Cardiac septum (tissue), 1 donor: ENCODE data around the gene ARID5B. TPM values are rescaled to one million over a fixed set of nuclear protein-coding genes. Genes with fewer than 3 reads are reported as not detected.
"Not testable (repeated sequence)": the region's sequence is repeated elsewhere in the genome, so short reads cannot be mapped to it uniquely, and the experiment has no call there.

Experiments used
- DNase-seq: peaks from one replicate; pipeline ENCODE4 v3.0.0-alpha.2; 2020; ENCODE audit warnings: low spot score
- intact Hi-C: fragments of 100-400 bp; cut with DNase I; formaldehyde crosslinking; loops from one replicate; pipeline ENCODE4 v1.14.0; 2022
- total RNA-seq: library from RNA; stranded (reverse); fragmentation: NEBNext Ultra II Directional; extraction: Animal tissue kit (Norgen Biotek cat#: 25700); gene quantifications from one replicate; pipeline ENCODE4 v1.2.1, GENCODE V29; 2021
- donor health status: DM: no; HTN: no; CAD: no.

The ARID5B gene
- total RNA-seq, 1 donor from 2014 or later, result 25.2 TPM

GRCh38 chr10:62016623-62017490 lies 115.4 kb downstream of the ARID5B start:
- intact Hi-C loops, result loop anchor here (5.0 kb wide), 1 partner anchor 115 kb away; the partner anchor contains the start of gene ARID5B
- DNase-seq, result no peak

GRCh38 chr10:62017491-62017870 lies 116.0 kb downstream of the ARID5B start:
- no peak for DNase-seq
- intact Hi-C loops, result loop anchor here (5.0 kb wide), 1 partner anchor 115 kb away; the partner anchor contains the start of gene ARID5B

GRCh38 chr10:62018131-62018911 lies 116.8 kb downstream of the ARID5B start:
- intact Hi-C loops, result loop anchor here (5.0 kb wide), 1 partner anchor 116 kb away; the partner anchor contains the start of gene ARID5B
- DNase-seq, result no peak

- intact Hi-C loops, result loop anchor here (5.0 kb wide), 1 partner anchor 117 kb away; the partner anchor contains the start of gene ARID5B
- no peak for DNase-seq
Observed at GRCh38 chr10:62019013-62019684, 117.7 kb downstream of the ARID5B start.

GRCh38 chr10:62019685-62020359 lies 118.3 kb downstream of the ARID5B start:
- intact Hi-C loops, result loop anchor here (5.0 kb wide), 1 partner anchor 118 kb away; the partner anchor contains the start of gene ARID5B
- DNase-seq, result no peak

GRCh38 chr10:62021128-62021665 lies 119.7 kb downstream of the ARID5B start:
- DNase-seq, result no peak
- intact Hi-C loops, result no loop called here

- intact Hi-C loops, result no loop called here
- DNase-seq, result no peak
Observed at GRCh38 chr10:62021978-62022802, 120.7 kb downstream of the ARID5B start.

GRCh38 chr10:62022830-62023229 lies 121.3 kb downstream of the ARID5B start:
- intact Hi-C loops, result no loop called here
- DNase-seq, result no peak

- intact Hi-C loops, result no loop called here
- no peak for DNase-seq
Observed at GRCh38 chr10:62023329-62023728, 121.8 kb downstream of the ARID5B start.

- DNase-seq, result no peak
- intact Hi-C loops, result no loop called here
Observed at GRCh38 chr10:62024026-62024701, 122.7 kb downstream of the ARID5B start.

- DNase-seq, result no peak
- intact Hi-C loops, result no loop called here
Observed at GRCh38 chr10:62025134-62025794, 123.8 kb downstream of the ARID5B start.

GRCh38 chr10:62025901-62026879 lies 124.7 kb downstream of the ARID5B start:
- intact Hi-C loops, result no loop called here
- DNase-seq, result no peak

- intact Hi-C loops, result no loop called here
- DNase-seq, result no peak
Observed at GRCh38 chr10:62027841-62028501, 126.5 kb downstream of the ARID5B start.

GRCh38 chr10:62028502-62028842 lies 127.0 kb downstream of the ARID5B start:
- DNase-seq, intact Hi-C loops: not testable (repeated sequence)

- DNase-seq, result no peak
- intact Hi-C loops, result no loop called here
Observed at GRCh38 chr10:62029401-62029800, 127.9 kb downstream of the ARID5B start.
